HG03571 (cell line): Measurements from ENCODE around the gene C4orf50.

ENCODE experiments used
- ATAC-seq: cut with Tn5 transposase; IDR thresholded peaks from one replicate; pipeline ENCODE4 v1.9.1; 2021; ENCODE audit not compliant: unreplicated experiment

C4orf50 gene

GRCh38 chr4:5973033-5973432, 45.2 kb downstream of the C4orf50 start:
- no peak for ATAC-seq

- ATAC-seq = no peak
These were observed 45.7 kb downstream of the C4orf50 start for GRCh38 chr4:5972571-5972970.

- ATAC-seq = no peak
These were observed 47.2 kb downstream of the C4orf50 start for GRCh38 chr4:5971078-5971450.

GRCh38 chr4:5970381-5971077, 47.7 kb downstream of the C4orf50 start:
- ATAC-seq = no peak

- ATAC-seq = no peak
These were observed 48.5 kb downstream of the C4orf50 start for GRCh38 chr4:5969777-5970176.

- no peak for ATAC-seq
These were observed 48.9 kb downstream of the C4orf50 start for GRCh38 chr4:5969336-5969735.

- ATAC-seq = no peak
These were observed 50.0 kb downstream of the C4orf50 start for GRCh38 chr4:5968246-5968645.

- ATAC-seq = no peak
These were observed 50.4 kb downstream of the C4orf50 start for GRCh38 chr4:5967783-5968182.

GRCh38 chr4:5965225-5965624, 53.0 kb downstream of the C4orf50 start:
- ATAC-seq = no peak

- ATAC-seq = no peak
These were observed 54.2 kb downstream of the C4orf50 start for GRCh38 chr4:5964030-5964429.

GRCh38 chr4:5963611-5964010, 54.6 kb downstream of the C4orf50 start:
- no peak for ATAC-seq

GRCh38 chr4:5962416-5962815, 55.8 kb downstream of the C4orf50 start:
- ATAC-seq = no peak

- no peak for ATAC-seq
These were observed 57.9 kb downstream of the C4orf50 start for GRCh38 chr4:5960252-5960880.

GRCh38 chr4:5959211-5959982, 58.8 kb downstream of the C4orf50 start:
- ATAC-seq = no peak

- no peak for ATAC-seq
These were observed 60.0 kb downstream of the C4orf50 start for GRCh38 chr4:5958199-5958735.

GRCh38 chr4:5957076-5957475, 61.2 kb downstream of the C4orf50 start:
- ATAC-seq = no peak

GRCh38 chr4:5956285-5957021, 61.8 kb downstream of the C4orf50 start:
- no peak for ATAC-seq

GRCh38 chr4:5955856-5956255, 62.4 kb downstream of the C4orf50 start:
- no peak for ATAC-seq

- no peak for ATAC-seq
These were observed 62.9 kb downstream of the C4orf50 start for GRCh38 chr4:5955201-5955821.

- ATAC-seq = no peak
These were observed 64.0 kb downstream of the C4orf50 start for GRCh38 chr4:5954056-5954760.
